Measurements from ENCODE around the gene CLDN10. TPM values are rescaled to one million over a fixed set of nuclear protein-coding genes. Genes with fewer than 3 reads are reported as not detected.

The CLDN10 gene
- total and polyA plus RNA-seq, 4 experiments from 2014 or later: not detected

GRCh38 chr13:95527955-95528354, 24.6 kb upstream of the CLDN10 start:
- ChIA-PET POLR2A (ENCODE audit: partially characterized antibody) (no interaction called here), CTCF (ENCODE audit: partially characterized antibody) (interaction anchor here (1.0 kb wide), 1 partner anchor 306 kb away, joined by 3 read pairs; no protein-coding TSS in a partner anchor)
- H3K27me3 Mint-ChIP-seq: peaks cover 11 to 12% of the 10 kb centered on the region in 2 donors
- H3K27me3 ChIP-seq (ENCODE audit: insufficient read depth, low read length): no peaks in the 10 kb centered on the region
- H3K27ac ChIP-seq (ENCODE audit: low read depth, low read length): no peak overlapping the region
- H3K4me1 ChIP-seq (ENCODE audit: insufficient read depth, low read length): no peaks in the 10 kb centered on the region
- DNase-seq: no peak
- H3K4me1 Mint-ChIP-seq: no peaks in the 10 kb centered on the region
- no peaks in the 10 kb centered on the region for H3K9me3 ChIP-seq (ENCODE audit: control insufficient read depth in 1 of 2, low read length in 2 of 2)
- H3K27ac Mint-ChIP-seq: no peak overlapping the region
- H3K4me3 ChIP-seq (ENCODE audit: low read length in 2 of 2): no peak overlapping the region
- H3K36me3 ChIP-seq (ENCODE audit: insufficient read depth, low read length): no peaks in the 10 kb centered on the region
- no peak overlapping the region for H3K4me3 Mint-ChIP-seq
- peaks cover 0 to 5% (median 0%) of the 10 kb centered on the region in 8 donors for H3K9me3 Mint-ChIP-seq
- H3K36me3 Mint-ChIP-seq: no peaks in the 10 kb centered on the region
- intact Hi-C loops (cut with micrococcal nuclease): no loop called here

GRCh38 chr13:95530178-95530577, 22.3 kb upstream of the CLDN10 start:
- no peaks in the 10 kb centered on the region for H3K4me1 ChIP-seq (ENCODE audit: insufficient read depth, low read length)
- ChIA-PET CTCF (ENCODE audit: partially characterized antibody) (no interaction called here), POLR2A (ENCODE audit: partially characterized antibody) (no interaction called here)
- Mint-ChIP-seq H3K27me3 (peaks cover 17 to 25% of the 10 kb centered on the region in 2 donors), H3K27ac (no peak overlapping the region), H3K9me3 (peaks cover 0 to 5% (median 0%) of the 10 kb centered on the region in 8 donors), H3K4me1 (no peaks in the 10 kb centered on the region), H3K36me3 (no peaks in the 10 kb centered on the region), H3K4me3 (no peak overlapping the region)
- no peaks in the 10 kb centered on the region for H3K9me3 ChIP-seq (ENCODE audit: control insufficient read depth in 1 of 2, low read length in 2 of 2)
- H3K27ac ChIP-seq (ENCODE audit: low read depth, low read length): no peak overlapping the region
- no peak for DNase-seq
- H3K27me3 ChIP-seq (ENCODE audit: insufficient read depth, low read length): no peaks in the 10 kb centered on the region
- H3K36me3 ChIP-seq (ENCODE audit: insufficient read depth, low read length): no peaks in the 10 kb centered on the region
- no peak overlapping the region for H3K4me3 ChIP-seq (ENCODE audit: low read length in 2 of 2)
- intact Hi-C loops (cut with micrococcal nuclease): no loop called here

- Histone ChIP-seq H3K4me1 (ENCODE audit: insufficient read depth, low read length) (no peaks in the 10 kb centered on the region), H3K9me3 (ENCODE audit: control insufficient read depth in 1 of 2, low read length in 2 of 2) (no peaks in the 10 kb centered on the region), H3K27ac (ENCODE audit: low read depth, low read length) (no peak overlapping the region), H3K36me3 (ENCODE audit: insufficient read depth, low read length) (no peaks in the 10 kb centered on the region), H3K27me3 (ENCODE audit: insufficient read depth, low read length) (no peaks in the 10 kb centered on the region), H3K4me3 (ENCODE audit: low read length in 2 of 2) (no peak overlapping the region)
- Mint-ChIP-seq H3K9me3 (no peaks in the 10 kb centered on the region), H3K36me3 (no peaks in the 10 kb centered on the region), H3K4me3 (no peak overlapping the region), H3K4me1 (peaks cover 0 to 1% (median 0%) of the 10 kb centered on the region in 4 donors), H3K27ac (no peak overlapping the region), H3K27me3 (peaks cover 22 to 32% of the 10 kb centered on the region in 2 donors)
- DNase-seq: no peak
- intact Hi-C loops (cut with micrococcal nuclease): no loop called here
- POLR2A ChIA-PET (ENCODE audit: partially characterized antibody): no interaction called here
- CTCF ChIA-PET (ENCODE audit: partially characterized antibody): interaction anchor here (3.5 kb wide), 1 partner anchor 300 kb away, joined by 10 read pairs; no protein-coding TSS in a partner anchor
Observed at GRCh38 chr13:95533545-95534160, 18.9 kb upstream of the CLDN10 start.

GRCh38 chr13:95535243-95535642, 17.3 kb upstream of the CLDN10 start:
- H3K27ac Mint-ChIP-seq: no peak overlapping the region

GRCh38 chr13:95536632-95537241, 15.8 kb upstream of the CLDN10 start:
- Mint-ChIP-seq H3K9me3 (no peaks in the 10 kb centered on the region), H3K4me1 (peaks cover 0 to 1% (median 0%) of the 10 kb centered on the region in 4 donors), H3K27ac (no peak overlapping the region), H3K27me3 (peaks cover 23 to 38% of the 10 kb centered on the region in 2 donors), H3K4me3 (no peak overlapping the region), H3K36me3 (no peaks in the 10 kb centered on the region)
- Histone ChIP-seq H3K36me3 (ENCODE audit: insufficient read depth, low read length) (no peaks in the 10 kb centered on the region), H3K4me1 (ENCODE audit: insufficient read depth, low read length) (no peaks in the 10 kb centered on the region), H3K27ac (ENCODE audit: low read depth, low read length) (no peak overlapping the region), H3K4me3 (ENCODE audit: low read length in 2 of 2) (no peak overlapping the region), H3K9me3 (ENCODE audit: control insufficient read depth in 1 of 2, low read length in 2 of 2) (no peaks in the 10 kb centered on the region), H3K27me3 (ENCODE audit: insufficient read depth, low read length) (no peaks in the 10 kb centered on the region)
- no peak for DNase-seq
- ChIA-PET CTCF (ENCODE audit: partially characterized antibody) (interaction anchor here (1.2 to 2.7 kb wide), 6 partner anchors 8 to 306 kb away, joined by 3 to 32 read pairs (median 4); no protein-coding TSS in a partner anchor), POLR2A (ENCODE audit: partially characterized antibody) (no interaction called here)
- intact Hi-C loops (cut with micrococcal nuclease): loop anchor here (1.0 kb wide), 1 partner anchor 298 kb away; no protein-coding TSS in a partner anchor

More at GRCh38 chr13:95535243-95535642, 17.3 kb upstream of the CLDN10 start:
- no peaks in the 10 kb centered on the region for H3K9me3 ChIP-seq (ENCODE audit: control insufficient read depth in 1 of 2, low read length in 2 of 2)
- Mint-ChIP-seq H3K9me3 (no peaks in the 10 kb centered on the region), H3K4me3 (no peak overlapping the region), H3K36me3 (no peaks in the 10 kb centered on the region), H3K4me1 (peaks cover 0 to 1% (median 0%) of the 10 kb centered on the region in 4 donors), H3K27me3 (peaks cover 20 to 32% of the 10 kb centered on the region in 2 donors)
- intact Hi-C loops (cut with micrococcal nuclease): no loop called here
- ChIA-PET CTCF (ENCODE audit: partially characterized antibody) (interaction anchor here (3.5 kb wide), 1 partner anchor 299 kb away, joined by 10 read pairs; no protein-coding TSS in a partner anchor), POLR2A (ENCODE audit: partially characterized antibody) (no interaction called here)
- H3K4me3 ChIP-seq (ENCODE audit: low read length in 2 of 2): no peak overlapping the region
- no peaks in the 10 kb centered on the region for H3K27me3 ChIP-seq (ENCODE audit: insufficient read depth, low read length)
- no peak for DNase-seq
- H3K4me1 ChIP-seq (ENCODE audit: insufficient read depth, low read length): no peaks in the 10 kb centered on the region
- no peaks in the 10 kb centered on the region for H3K36me3 ChIP-seq (ENCODE audit: insufficient read depth, low read length)
- no peak overlapping the region for H3K27ac ChIP-seq (ENCODE audit: low read depth, low read length)

DNA sequence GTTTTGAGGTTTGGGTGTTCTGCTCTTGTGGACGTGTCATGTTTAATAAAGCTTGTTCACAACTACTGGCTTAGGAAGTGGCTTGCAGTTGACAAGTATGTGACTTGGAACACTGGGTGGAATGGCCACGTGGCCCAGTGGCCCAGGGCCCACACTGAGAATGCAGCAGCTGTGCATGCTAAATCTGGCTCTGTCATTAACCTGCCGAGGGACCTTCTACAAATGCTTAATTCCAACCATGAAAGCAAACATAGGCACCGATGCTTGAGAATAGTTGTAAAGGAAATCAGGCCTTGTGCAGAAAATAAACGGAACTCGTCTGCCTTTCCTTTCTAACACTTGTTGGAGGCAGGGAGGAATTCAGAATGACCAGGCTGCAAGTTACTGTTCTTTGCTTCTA, 11.6 kb upstream of the CLDN10 start:
- Mint-ChIP-seq H3K27ac (no peak overlapping the region), H3K4me1 (peaks cover 0 to 1% (median 0%) of the 10 kb centered on the region in 4 donors), H3K9me3 (no peaks in the 10 kb centered on the region), H3K36me3 (no peaks in the 10 kb centered on the region), H3K27me3 (peaks cover 14 to 25% of the 10 kb centered on the region in 2 donors), H3K4me3 (no peak overlapping the region)
- H3K4me3 ChIP-seq (ENCODE audit: low read length in 2 of 2): no peak overlapping the region
- H3K27me3 ChIP-seq (ENCODE audit: insufficient read depth, low read length): peaks cover 2% of the 10 kb centered on the region
- DNase-seq: no peak
- CTCF ChIA-PET (ENCODE audit: partially characterized antibody): interaction anchor here (0.6 to 1.3 kb wide), 2 partner anchors 293 to 386 kb away, joined by 3 read pairs; no protein-coding TSS in a partner anchor
- POLR2A ChIA-PET (ENCODE audit: partially characterized antibody): no interaction called here
- H3K36me3 ChIP-seq (ENCODE audit: insufficient read depth, low read length): no peaks in the 10 kb centered on the region
- H3K9me3 ChIP-seq (ENCODE audit: control insufficient read depth in 1 of 2, low read length in 2 of 2): no peaks in the 10 kb centered on the region
- H3K4me1 ChIP-seq (ENCODE audit: insufficient read depth, low read length): no peaks in the 10 kb centered on the region
- intact Hi-C loops (cut with micrococcal nuclease): no loop called here
- no peak overlapping the region for H3K27ac ChIP-seq (ENCODE audit: low read depth, low read length)

DNA sequence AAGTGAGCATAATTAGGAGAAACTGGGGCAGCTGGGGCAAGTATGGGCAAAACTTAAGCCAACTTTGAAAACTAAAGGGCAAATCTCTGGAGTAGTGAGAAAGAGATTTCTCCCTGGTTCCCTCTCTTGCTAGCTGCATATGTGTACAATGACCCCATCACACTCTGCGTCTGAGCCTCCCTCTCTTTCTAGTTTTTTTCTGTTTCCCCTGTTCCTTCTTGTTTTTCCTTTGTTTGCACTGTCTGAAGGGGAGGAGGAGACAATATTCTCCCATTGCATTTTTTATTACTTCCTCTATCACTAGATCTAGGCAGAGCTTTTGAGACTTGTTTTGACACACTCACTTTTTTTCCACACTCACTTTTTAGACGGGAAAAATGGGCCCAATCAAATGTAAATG, 11.2 kb upstream of the CLDN10 start:
- H3K4me3 ChIP-seq (ENCODE audit: low read length in 2 of 2): no peak overlapping the region
- intact Hi-C loops (cut with micrococcal nuclease): no loop called here
- ChIA-PET CTCF (ENCODE audit: partially characterized antibody) (interaction anchor here (1.3 kb wide), 1 partner anchor 293 kb away, joined by 3 read pairs; no protein-coding TSS in a partner anchor), POLR2A (ENCODE audit: partially characterized antibody) (no interaction called here)
- no peaks in the 10 kb centered on the region for H3K9me3 Mint-ChIP-seq
- H3K4me1 Mint-ChIP-seq: peaks cover 0 to 1% (median 0%) of the 10 kb centered on the region in 4 donors
- no peak overlapping the region for H3K4me3 Mint-ChIP-seq
- no peaks in the 10 kb centered on the region for H3K4me1 ChIP-seq (ENCODE audit: insufficient read depth, low read length)
- no peak for DNase-seq
- no peak overlapping the region for H3K27ac ChIP-seq (ENCODE audit: low read depth, low read length)
- H3K9me3 ChIP-seq (ENCODE audit: control insufficient read depth in 1 of 2, low read length in 2 of 2): no peaks in the 10 kb centered on the region
- no peaks in the 10 kb centered on the region for H3K36me3 Mint-ChIP-seq
- H3K27me3 ChIP-seq (ENCODE audit: insufficient read depth, low read length): peaks cover 2% of the 10 kb centered on the region
- no peak overlapping the region for H3K27ac Mint-ChIP-seq
- H3K36me3 ChIP-seq (ENCODE audit: insufficient read depth, low read length): no peaks in the 10 kb centered on the region
- H3K27me3 Mint-ChIP-seq: peaks cover 16 to 29% of the 10 kb centered on the region in 2 donors
